GM12878 (cell line): ENCODE data around the gene TRAIP. TPM values are rescaled to one million over a fixed set of nuclear protein-coding genes. Genes with fewer than 3 reads are reported as not detected.
A peak's percentile ranks its signal among the peaks of the same experiment; 100 is the strongest.

Experiments used
- ATAC-seq: fragments of 200-7000 bp; cut with Tn5 transposase; 3 replicates; pipeline ENCODE4 v1.9.1; 2020; ENCODE audit warnings: mild to moderate bottlenecking, moderate library complexity
- BruUV-seq: library from RNA; stranded (reverse); fragments of 400-500 nt; replicated peaks from 2 replicates; lab custom pipeline; 2021; lab: Mats Ljungman, UMichigan
- CTCF ChIA-PET: fragments of 300-600 bp; sonication (Branson Sonifier 250); formaldehyde crosslinking; extraction: SDS; loops from one replicate; lab custom pipeline; 2021; ENCODE audit warnings: inconsistent platforms; lab: Yijun Ruan, JAX
- POLR2A ChIA-PET: fragments of 350-600 bp; formaldehyde crosslinking; extraction: SDS; loops from one replicate; lab custom pipeline; 2021; ENCODE audit warnings: inconsistent platforms; lab: Charles Lee
- RAD21 ChIA-PET: fragments of 300-600 bp; sonication (Branson Sonifier 250); formaldehyde crosslinking; loops from one replicate; lab custom pipeline; 2023; ENCODE audit warnings: antibody characterized with exemption; ENCODE audit not compliant: unreplicated experiment; lab: Charles Lee
- SMC1A ChIA-PET: fragments of 300-600 bp; sonication (Branson Sonifier 250); formaldehyde crosslinking; loops from one replicate; lab custom pipeline; 2023; ENCODE audit not compliant: unreplicated experiment, uncharacterized antibody; lab: Charles Lee
- DNase-seq: peaks from one replicate; pipeline ENCODE4 v3.0.0-alpha.2; 2011; ENCODE audit warnings: low read depth, low spot score
- FAIRE-seq: peaks from 3 replicates; lab custom pipeline; 2011; peaks lifted over from hg19 to GRCh38; lab: Jason Lieb, UNC
- H2AFZ ChIP-seq: 2 replicates; pipeline ENCODE4 v1.6.0; 2011; ENCODE audit warnings: low read depth, low read length, control low read depth; ENCODE audit not compliant: control insufficient read depth
- H3K27ac ChIP-seq: 2 replicates; pipeline ENCODE4 v1.5.1; 2011; ENCODE audit warnings: control low read depth; ENCODE audit not compliant: control insufficient read depth, insufficient read depth
- H3K27me3 ChIP-seq, 2 experiments: replicated peaks in 1 of 2; 2 replicates each; pipeline versions ENCODE4 v1.6.0 to v1.6.1; 2011; ENCODE audit warnings: low read length in 1 of 2; ENCODE audit not compliant: control insufficient read depth in 2 of 2, insufficient read depth in 2 of 2
- H3K36me3 ChIP-seq, 2 experiments: 2 replicates each; pipeline ENCODE4 v1.5.1; 2011; ENCODE audit warnings: low read length in 1 of 2; ENCODE audit not compliant: control insufficient read depth in 2 of 2, insufficient read depth in 2 of 2
- H3K4me1 ChIP-seq: 2 replicates; pipeline ENCODE4 v1.6.1; 2011; ENCODE audit warnings: mild to moderate bottlenecking, low read length, moderate library complexity, mixed read lengths; ENCODE audit not compliant: control insufficient read depth, insufficient read depth
- H3K4me2 ChIP-seq: 2 replicates; pipeline ENCODE4 v1.6.0; 2011; ENCODE audit warnings: control low read depth; ENCODE audit not compliant: control insufficient read depth, insufficient read depth
- H3K4me3 ChIP-seq: fragments of 200-600 bp; sonication (generic); 2 replicates; pipeline ENCODE4 v1.5.1; 2016
- H3K79me2 ChIP-seq: 2 replicates; pipeline ENCODE4 v1.6.0; 2011; ENCODE audit warnings: low read length; ENCODE audit not compliant: control insufficient read depth, insufficient read depth
- H3K9ac ChIP-seq: 2 replicates; pipeline ENCODE4 v1.8.0; 2011; ENCODE audit warnings: low read length, control low read depth, mixed read lengths; ENCODE audit not compliant: control insufficient read depth, insufficient read depth
- H3K9me3 ChIP-seq: replicated peaks from 3 replicates; pipeline ENCODE4 v1.5.1; 2011; ENCODE audit warnings: mild to moderate bottlenecking, low read length; ENCODE audit not compliant: control insufficient read depth, insufficient read depth
- H4K20me1 ChIP-seq: 2 replicates; pipeline ENCODE4 v1.6.0; 2011; ENCODE audit not compliant: control insufficient read depth, insufficient read depth
- ASH2L ChIP-seq: fragments of 300-600, 200-600 bp; sonication (generic); IDR thresholded peaks from 2 replicates; pipeline ENCODE4 v1.6.1; 2017; ENCODE audit warnings: low read depth, mild to moderate bottlenecking, borderline replicate concordance
- BCL3 ChIP-seq: IDR thresholded peaks from 2 replicates; pipeline ENCODE4 v1.6.1; 2011; ENCODE audit warnings: borderline replicate concordance, low read depth, mild to moderate bottlenecking, moderate library complexity, low read length; ENCODE audit not compliant: insufficient read depth, poor library complexity, severe bottlenecking
- CBX5 ChIP-seq: sonication (generic); IDR thresholded peaks from 2 replicates; pipeline ENCODE4 v1.6.1; 2016; ENCODE audit warnings: low read depth, moderate library complexity, mild to moderate bottlenecking, inconsistent platforms
- EGR1 ChIP-seq, 2 experiments: IDR thresholded peaks; 1 replicate in 1 of 2; 2 replicates in 1 of 2; pipeline ENCODE4 v1.6.1; 2011 to 2012; ENCODE audit warnings: low read depth in 2 of 2, low read length in 2 of 2, borderline replicate concordance in 1 of 2, mild to moderate bottlenecking in 1 of 2, moderate library complexity in 1 of 2
- HSF1 ChIP-seq: fragments of 150-350 bp; IDR thresholded peaks from 2 replicates; pipeline ENCODE4 v1.6.1; 2014; ENCODE audit warnings: mild to moderate bottlenecking, low read depth, low read length
- IRF4 ChIP-seq: IDR thresholded peaks from 2 replicates; pipeline ENCODE4 v1.6.1; 2011; ENCODE audit warnings: low read depth, low read length
- PAX8 ChIP-seq: fragments of 450-650 bp; IDR thresholded peaks from 2 replicates; pipeline ENCODE4 v1.6.1; 2017; ENCODE audit warnings: mild to moderate bottlenecking, moderate library complexity
- SIX5 ChIP-seq: IDR thresholded peaks from 2 replicates; pipeline ENCODE4 v1.6.1; 2011; ENCODE audit warnings: mild to moderate bottlenecking, low read depth, low read length, moderate library complexity; ENCODE audit not compliant: severe bottlenecking
- SMARCA5 ChIP-seq: fragments of 450-650 bp; IDR thresholded peaks from 2 replicates; pipeline ENCODE4 v1.6.1; 2017; ENCODE audit warnings: mild to moderate bottlenecking
- SPI1 ChIP-seq: IDR thresholded peaks from 2 replicates; pipeline ENCODE4 v1.6.1; 2011; ENCODE audit warnings: low read depth, mild to moderate bottlenecking, low read length, moderate library complexity, borderline replicate concordance; ENCODE audit not compliant: insufficient read depth
- TAF1 ChIP-seq: IDR thresholded peaks from 2 replicates; pipeline ENCODE4 v1.6.1; 2011; ENCODE audit warnings: mild to moderate bottlenecking, low read depth, low read length, borderline replicate concordance
- WGBS: methylation state at CpG from one replicate; pipeline ENCODE4 v1.1.6; 2016; ENCODE audit warnings: low lambda C conversion rate; ENCODE audit not compliant: insufficient replicate concordance, insufficient coverage; ENCODE audit errors: missing lambda C conversion rate; 5-methylcytosine and 5-hydroxymethylcytosine counted together
- in situ Hi-C: fragments of 300-500 bp; cut with MboI; formaldehyde crosslinking; loops from 9 replicates; pipeline ENCODE4 v1.14.3; 2018; ENCODE audit warnings: mixed read lengths
- intact Hi-C: fragments of 100-400 bp; cut with micrococcal nuclease; formaldehyde crosslinking; loops from one replicate; pipeline ENCODE4 v1.14.2; 2022; ENCODE audit not compliant: unreplicated experiment
- polyA plus RNA-seq, 11 experiments: library from polyadenylated mRNA; depleted of rRNA in 4 of 11; unstranded in 6 of 11; stranded (reverse) in 5 of 11; fragments of >200 nt; fragmentation: Nextera tagmentation in 4 of 11; fragmentation: Illumina TruSeq in 1 of 11; extraction: Ambion mirVana in 4 of 11; extraction: Trizol in 1 of 11; gene quantifications; 1 replicate in 1 of 11; 2 replicates in 10 of 11; pipeline versions ENCODE4 v1.2.1 to v1.2.3, GENCODE V29; 2011 to 2016; ENCODE audit warnings: inconsistent platforms in 2 of 11, missing spikeins in 2 of 11, low read depth in 1 of 11
- total RNA-seq, 4 experiments: library from RNA; depleted of rRNA in 3 of 4; stranded (reverse); fragments of >200 nt in 3 of 4; fragmentation: Illumina TruSeq in 1 of 4; extraction: Trizol in 1 of 4; gene quantifications; 2 replicates each; pipeline versions ENCODE4 v1.2.1 to v1.2.3, GENCODE V29; 2013 to 2021

TRAIP gene
- total and polyA plus RNA-seq, 10 of the 15 experiments (the other 5 are each of a cell fraction or from before 2014, with no cell fraction given): 15.9 to 37.0 (median 23.1) TPM

- ChIA-PET CTCF (no interaction called here), RAD21 (no interaction called here), SMC1A (interaction anchor here (0.5 kb wide), 1 partner anchor 97 kb away, joined by 4 read pairs; no protein-coding TSS in a partner anchor), POLR2A (interaction anchor here (0.5 kb wide), 1 partner anchor 93 kb away, joined by 5 read pairs; no protein-coding TSS in a partner anchor)
- Histone ChIP-seq H3K36me3 (no peaks in the 10 kb centered on the region), H2AFZ (no peak within 1 kb of the TSS), H3K4me3 (no peak within 1 kb of the TSS; the same call in 1 of the 2 replicates), H3K79me2 (no peaks in the 10 kb centered on the region), H3K9me3 (no peaks in the 10 kb centered on the region), H3K27ac (no peak within 1 kb of the TSS), H3K27me3 (peaks cover 2 to 11% of the 10 kb centered on the region in 2 experiments; a peak in 3 of 4 replicates), H3K9ac (no peak within 1 kb of the TSS), H3K4me1 (no peaks in the 10 kb centered on the region), H4K20me1 (no peaks in the 10 kb centered on the region), H3K4me2 (peak within 1 kb of the TSS; percentile 48; the same call in 1 of the 2 replicates)
- DNase-seq (no peak), FAIRE-seq (no peak), ATAC-seq (peak; percentile 24)
- in situ Hi-C loops (no loop called here), intact Hi-C loops (no loop called here)
- 2% methylated on average over 27 of the region's 59 CpGs for WGBS
- BruUV-seq: no TSS peak
- 0 out of 2 replicates have a peak, but pooled peaks have one; percentile 19 for TF ChIP-seq SPI1
- no peak for TF ChIP-seq SMARCA5
These were observed 13.3 kb upstream of the TRAIP start, which contains the start of gene CAMKV for GRCh38 chr3:49869525-49870126. TSS of gene CAMKV (minus strand) at chr3:49869906. CDS start at chr3:49862388, 7,518 bp downstream.

DNA sequence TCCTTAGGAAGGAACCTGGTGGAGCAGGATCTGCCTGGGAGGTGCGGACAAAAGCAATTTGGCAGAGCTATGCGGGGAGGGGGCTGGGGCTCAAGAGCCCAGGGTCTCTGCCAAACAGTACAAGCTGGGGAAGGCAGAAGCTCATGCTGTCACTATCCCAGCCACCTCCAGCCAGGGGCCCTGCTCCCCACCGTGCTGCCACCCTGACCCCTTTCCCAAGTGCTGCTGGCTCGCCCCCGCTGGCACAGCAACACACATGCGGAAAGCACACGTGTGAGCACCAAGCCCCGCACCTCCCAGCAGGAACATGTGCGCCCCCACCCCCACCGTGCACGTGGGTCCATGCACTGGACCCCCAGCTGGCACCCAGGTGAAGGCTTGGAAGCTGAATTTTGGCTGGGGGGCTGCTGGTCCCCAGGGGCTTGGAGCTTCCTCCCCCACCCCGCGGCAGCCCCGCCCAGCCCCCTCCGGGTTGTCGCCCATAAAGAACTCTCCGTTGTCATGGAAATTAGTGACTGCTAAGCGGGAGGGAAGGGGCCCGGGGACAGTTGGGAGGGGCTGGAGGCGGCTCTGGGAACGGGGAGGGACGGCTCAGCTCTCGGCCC lies 12.6 kb upstream of the TRAIP start:
- BruUV-seq: no TSS peak
- POLR2A ChIA-PET: no interaction called here
- FAIRE-seq (no peak), DNase-seq (no peak), ATAC-seq (no peak)
- H3K79me2 ChIP-seq: no peaks in the 10 kb centered on the region
- no peaks in the 10 kb centered on the region for H3K9me3 ChIP-seq
- no peak overlapping the region for H3K9ac ChIP-seq
- intact Hi-C loops: no loop called here
- peak overlapping the region; percentile 48; the same call in 1 of the 2 replicates for H3K4me2 ChIP-seq
- under 1% methylated on average over 22 of the region's 23 CpGs for WGBS
- TF ChIP-seq SIX5: no peak
- TF ChIP-seq TAF1: no peak
- TF ChIP-seq PAX8: no peak
- TF ChIP-seq CBX5: no peak
- TF ChIP-seq EGR1 (IDR thresholded peaks at IDR 0.05; ENCODE audit: borderline replicate concordance in 1 of 2, low read depth in 2 of 2, low read length in 2 of 2): no peak
- TF ChIP-seq ASH2L: no peak
- TF ChIP-seq BCL3: no peak
- TF ChIP-seq HSF1: no peak
- TF ChIP-seq IRF4: no peak
- no peak overlapping the region for H3K27ac ChIP-seq
- no peaks in the 10 kb centered on the region for H4K20me1 ChIP-seq
- no peaks in the 10 kb centered on the region for H3K36me3 ChIP-seq
- in situ Hi-C loops: no loop called here
- CTCF ChIA-PET: no interaction called here
- RAD21 ChIA-PET: no interaction called here
- no peaks in the 10 kb centered on the region for H3K4me1 ChIP-seq
- no peak overlapping the region for H2AFZ ChIP-seq
- SMC1A ChIA-PET: interaction anchor here (0.5 to 2.5 kb wide), 2 partner anchors 13 to 97 kb away, joined by 4 to 8 read pairs; partner anchors contain the start of gene TRAIP
- H3K4me3 ChIP-seq: no peak overlapping the region
- peaks cover 3 to 11% of the 10 kb centered on the region in 2 experiments; a peak in 3 of 4 replicates for H3K27me3 ChIP-seq
